HepG2 (cell line): ENCODE data around the gene MAP2K5. TPM values are rescaled to one million over a fixed set of nuclear protein-coding genes. Genes with fewer than 3 reads are reported as not detected.

Experiments
- ARHGAP35 ChIP-seq: sonication (generic); formaldehyde crosslinking; IDR thresholded peaks from 2 replicates; pipeline ENCODE4 v1.9.0; 2022; ENCODE audit warnings: mild to moderate bottlenecking, inconsistent platforms, moderate library complexity, missing genetic modification reagents, borderline replicate concordance
- CCDC6 ChIP-seq: sonication (generic); formaldehyde crosslinking; IDR thresholded peaks from 2 replicates; pipeline ENCODE4 v1.8.1; 2022; ENCODE audit warnings: mild to moderate bottlenecking, missing genetic modification reagents, moderate library complexity
- CSRNP2 ChIP-seq: sonication (generic); formaldehyde crosslinking; conservative IDR thresholded peaks from 2 replicates; pipeline ENCODE4 v1.8.0; 2022; ENCODE audit warnings: low read depth, missing genetic modification reagents
- GABPB1 ChIP-seq: IDR thresholded peaks from 2 replicates; pipeline ENCODE4 v1.6.1; 2016; ENCODE audit warnings: mild to moderate bottlenecking, missing genetic modification reagents, moderate library complexity, missing compliant biosample characterization
- NCOA1 ChIP-seq: sonication (generic); formaldehyde crosslinking; IDR thresholded peaks from 2 replicates; pipeline ENCODE4 v1.9.0; 2021; ENCODE audit warnings: missing genetic modification reagents
- NFKBIZ ChIP-seq: IDR thresholded peaks from 2 replicates; pipeline ENCODE4 v1.6.1; 2018; ENCODE audit warnings: missing genetic modification reagents, missing compliant biosample characterization
- RAD21 ChIP-seq: fragments of 450-650 bp; formaldehyde crosslinking; IDR thresholded peaks from 2 replicates; pipeline ENCODE4 v1.5.0; 2020; ENCODE audit warnings: mild to moderate bottlenecking
- RARG ChIP-seq: sonication (generic); formaldehyde crosslinking; IDR thresholded peaks from 2 replicates; pipeline ENCODE4 v1.4.0; 2020; ENCODE audit warnings: low read depth, mild to moderate bottlenecking, missing genetic modification reagents
- SETDB1 ChIP-seq: sonication (generic); formaldehyde crosslinking; IDR thresholded peaks from 2 replicates; pipeline ENCODE4 v1.5.1; 2020; ENCODE audit warnings: missing genetic modification reagents, mild to moderate bottlenecking, borderline replicate concordance
- SP140L ChIP-seq: sonication (generic); formaldehyde crosslinking; IDR thresholded peaks from 2 replicates; pipeline ENCODE4 v1.4.0; 2020; ENCODE audit warnings: missing genetic modification reagents, borderline replicate concordance
- SRY ChIP-seq: sonication (generic); formaldehyde crosslinking; IDR thresholded peaks from 2 replicates; pipeline ENCODE4 v1.8.0; 2022; ENCODE audit warnings: mild to moderate bottlenecking, missing genetic modification reagents
- TBP ChIP-seq: sonication (generic); formaldehyde crosslinking; IDR thresholded peaks from 2 replicates; pipeline ENCODE4 v1.5.0; 2020; ENCODE audit warnings: missing genetic modification reagents
- TFDP1 ChIP-seq: IDR thresholded peaks from 2 replicates; pipeline ENCODE4 v1.6.1; 2016; ENCODE audit warnings: missing compliant biosample characterization, missing genetic modification reagents, borderline replicate concordance
- TGIF2 ChIP-seq: IDR thresholded peaks from 2 replicates; pipeline ENCODE4 v1.6.1; 2016; ENCODE audit warnings: control low read depth, missing compliant biosample characterization
- THAP9 ChIP-seq: sonication (generic); formaldehyde crosslinking; IDR thresholded peaks from 2 replicates; pipeline ENCODE4; 2020; ENCODE audit warnings: missing genetic modification reagents, mild to moderate bottlenecking, borderline replicate concordance
- YEATS2 ChIP-seq: sonication (generic); formaldehyde crosslinking; IDR thresholded peaks from 2 replicates; pipeline ENCODE4 v1.4.0; 2020; ENCODE audit warnings: missing genetic modification reagents, borderline replicate concordance
- ZBTB20 ChIP-seq: sonication (generic); formaldehyde crosslinking; IDR thresholded peaks from 2 replicates; pipeline ENCODE4 v1.8.1; 2023; ENCODE audit warnings: missing genetic modification reagents, low read depth, mild to moderate bottlenecking, borderline replicate concordance
- ZFAT ChIP-seq: sonication (generic); formaldehyde crosslinking; conservative IDR thresholded peaks from 2 replicates; pipeline ENCODE4 v1.8.1; 2023; ENCODE audit warnings: missing genetic modification reagents, inconsistent platforms
- ZNF501 ChIP-seq: sonication (generic); formaldehyde crosslinking; IDR thresholded peaks from 2 replicates; pipeline ENCODE4 v1.5.1; 2020; ENCODE audit warnings: mild to moderate bottlenecking, moderate library complexity, missing genetic modification reagents
- ZNF549 ChIP-seq: sonication (generic); formaldehyde crosslinking; IDR thresholded peaks from 2 replicates; pipeline ENCODE4 v1.5.0; 2020; ENCODE audit warnings: missing genetic modification reagents
- ZNF629 ChIP-seq: sonication (generic); formaldehyde crosslinking; conservative IDR thresholded peaks from 2 replicates; pipeline ENCODE4 v1.5.0; 2020; ENCODE audit warnings: missing genetic modification reagents
- ZNF652 ChIP-seq: IDR thresholded peaks from 2 replicates; pipeline ENCODE4 v1.6.1; 2016; ENCODE audit warnings: low read depth, borderline replicate concordance
- ZNF770 ChIP-seq: sonication (generic); formaldehyde crosslinking; IDR thresholded peaks from 2 replicates; pipeline ENCODE4 v1.5.0; 2020; ENCODE audit warnings: mild to moderate bottlenecking, missing genetic modification reagents
- polyA plus RNA-seq, 8 experiments: library from polyadenylated mRNA; depleted of rRNA in 3 of 8; stranded (reverse) in 7 of 8; unstranded in 1 of 8; fragments of >200 nt; fragmentation: Illumina TruSeq in 4 of 8; extraction: Trizol in 4 of 8; gene quantifications; 2 replicates each; pipeline versions ENCODE4 v1.2.1 to v1.2.3, GENCODE V29; 2011 to 2016; ENCODE audit warnings: low read depth in 4 of 8, missing spikeins in 1 of 8, mixed read lengths in 1 of 8; ENCODE audit not compliant: insufficient read depth in 1 of 8
- total RNA-seq, 5 experiments: library from RNA; depleted of rRNA; stranded (reverse); fragments of >200 nt; fragmentation: Illumina TruSeq; extraction: Trizol; gene quantifications; 2 replicates each; pipeline ENCODE4 v1.2.3, GENCODE V29; 2016; ENCODE audit warnings: low read depth in 1 of 5

MAP2K5 gene
- total and polyA plus RNA-seq, 2 of the 13 experiments (the other 11 are each of a cell fraction or from before 2014, with no cell fraction given) = 4.0 to 4.3 TPM

- no peak for TF ChIP-seq CSRNP2 (CRISPR knock-in tag)
- TF ChIP-seq NCOA1 = no peak
- no peak for TF ChIP-seq ZNF629 (CRISPR knock-in tag)
- peak; percentile 93 for TF ChIP-seq ZNF652 (CRISPR knock-in tag)
- no peak for TF ChIP-seq NFKBIZ (CRISPR knock-in tag)
- no peak for TF ChIP-seq ZNF549 (CRISPR knock-in tag)
- TF ChIP-seq SETDB1 (CRISPR knock-in tag) = no peak
- no peak for TF ChIP-seq THAP9 (CRISPR knock-in tag)
- TF ChIP-seq RARG (CRISPR knock-in tag) = no peak
- no peak for TF ChIP-seq ZBTB20 (CRISPR knock-in tag)
- TF ChIP-seq TGIF2 (CRISPR knock-in tag) = no peak
- no peak for TF ChIP-seq SRY
- TF ChIP-seq ARHGAP35 (CRISPR knock-in tag) = no peak
- no peak for TF ChIP-seq YEATS2 (CRISPR knock-in tag)
- 0 out of 2 replicates have a peak, but pooled peaks have one; percentile 31 for TF ChIP-seq ZNF501 (CRISPR knock-in tag)
- TF ChIP-seq ZNF770 = no peak
- peak; percentile 67 for TF ChIP-seq RAD21 (CRISPR knock-in tag)
- TF ChIP-seq GABPB1 (CRISPR knock-in tag) = peak; percentile 35; the same call in 1 of the 2 replicates
- no peak for TF ChIP-seq CCDC6 (CRISPR knock-in tag)
- no peak for TF ChIP-seq ZFAT
- TF ChIP-seq TFDP1 = no peak
- no peak for TF ChIP-seq TBP
- no peak for TF ChIP-seq SP140L (CRISPR knock-in tag)
Observed at GRCh38 chr15:67833710-67834511, 291.4 kb downstream of the MAP2K5 start (continued).
